IMR-90 (cell line): ENCODE data around the gene PITRM1. TPM values are rescaled to one million over a fixed set of nuclear protein-coding genes. Genes with fewer than 3 reads are reported as not detected.

ENCODE experiments used
- ATAC-seq: fragments of 200-7000 bp; cut with Tn5 transposase; 2 replicates; pipeline ENCODE4 v1.9.1; 2020; ENCODE audit warnings: low read depth, mild to moderate bottlenecking, moderate library complexity
- BruUV-seq: library from RNA; stranded (reverse); fragments of 400-500 nt; replicated peaks from 2 replicates; lab custom pipeline; 2021; lab: Mats Ljungman, UMichigan
- CTCF ChIA-PET: fragments of 300-600 bp; formaldehyde crosslinking; extraction: SDS; loops from one replicate; lab custom pipeline; 2021; ENCODE audit warnings: antibody characterized with exemption; lab: Yijun Ruan, JAX
- POLR2A ChIA-PET: fragments of 300-600 bp; sonication (Branson Sonifier 250); formaldehyde crosslinking; loops from one replicate; lab custom pipeline; 2022; ENCODE audit warnings: antibody characterized with exemption; ENCODE audit not compliant: unreplicated experiment; lab: Charles Lee
- DNase-seq: peaks from one replicate; pipeline ENCODE4 v3.0.0; 2013
- H2AFZ ChIP-seq: replicated peaks from 2 replicates; pipeline ENCODE3; 2013; ENCODE audit warnings: low read length, mild to moderate bottlenecking; ENCODE audit not compliant: poor library complexity
- H2AK5ac ChIP-seq: 2 replicates; pipeline ENCODE4 v1.6.1; 2013; ENCODE audit warnings: low read depth, low read length, inconsistent platforms
- H2AK9ac ChIP-seq: replicated peaks from 2 replicates; pipeline ENCODE3; 2013; ENCODE audit warnings: mild to moderate bottlenecking, low read depth, low read length, moderate library complexity; ENCODE audit not compliant: poor library complexity
- H2BK120ac ChIP-seq: 2 replicates; pipeline ENCODE4 v1.6.1; 2013; ENCODE audit warnings: low read depth, low read length, inconsistent platforms
- H2BK15ac ChIP-seq: 3 replicates; pipeline ENCODE4 v1.6.1; 2013; ENCODE audit warnings: low read depth, low read length, inconsistent platforms
- H2BK20ac ChIP-seq: 2 replicates; pipeline ENCODE4 v1.6.1; 2013; ENCODE audit warnings: low read depth, mild to moderate bottlenecking, inconsistent platforms, low read length, moderate library complexity
- H2BK5ac ChIP-seq: 2 replicates; pipeline ENCODE4 v1.6.1; 2013; ENCODE audit warnings: mild to moderate bottlenecking, low read depth, low read length, inconsistent platforms; ENCODE audit not compliant: poor library complexity, severe bottlenecking
- H3K14ac ChIP-seq: replicated peaks from 2 replicates; pipeline ENCODE4 v1.6.1; 2013; ENCODE audit warnings: low read depth, low read length, inconsistent platforms
- H3K18ac ChIP-seq: 2 replicates; pipeline ENCODE4 v1.6.1; 2013; ENCODE audit warnings: low read depth, low read length, control low read depth
- H3K23ac ChIP-seq: 2 replicates; pipeline ENCODE4 v1.6.1; 2013; ENCODE audit warnings: low read depth, low read length, inconsistent platforms
- H3K27ac ChIP-seq: 2 replicates; pipeline ENCODE4 v1.5.1; 2013; ENCODE audit warnings: mild to moderate bottlenecking, control low read depth, low read length; ENCODE audit not compliant: insufficient read depth
- H3K27me3 ChIP-seq: 2 replicates; pipeline ENCODE4 v1.6.1; 2013; ENCODE audit warnings: low read length; ENCODE audit not compliant: control insufficient read depth, insufficient read depth
- H3K36me3 ChIP-seq: 2 replicates; pipeline ENCODE4 v1.6.1; 2013; ENCODE audit warnings: low read length, mixed read lengths; ENCODE audit not compliant: control insufficient read depth, insufficient read depth
- H3K4ac ChIP-seq: 2 replicates; pipeline ENCODE4 v1.6.1; 2013; ENCODE audit warnings: low read depth, low read length, inconsistent platforms
- H3K4me1 ChIP-seq: 2 replicates; pipeline ENCODE4 v1.6.1; 2013; ENCODE audit warnings: low read length, mixed read lengths; ENCODE audit not compliant: control insufficient read depth, insufficient read depth
- H3K4me2 ChIP-seq: 2 replicates; pipeline ENCODE4 v1.6.1; 2013; ENCODE audit warnings: low read depth, mild to moderate bottlenecking, control low read depth, low read length, moderate library complexity
- H3K4me3 ChIP-seq: 2 replicates; pipeline ENCODE4 v1.5.1; 2013; ENCODE audit warnings: low read depth, mild to moderate bottlenecking, control low read depth, low read length, moderate library complexity; ENCODE audit not compliant: insufficient read depth
- H3K56ac ChIP-seq: 2 replicates; pipeline ENCODE4 v1.6.1; 2013; ENCODE audit warnings: low read length, inconsistent platforms; ENCODE audit not compliant: insufficient read depth; ENCODE audit errors: extremely low read depth
- H3K79me1 ChIP-seq, 2 experiments: 2 replicates each; pipeline ENCODE4 v1.6.1; 2013; ENCODE audit warnings: low read length in 2 of 2, inconsistent platforms in 1 of 2, low read depth in 1 of 2
- H3K9ac ChIP-seq: 2 replicates; pipeline ENCODE4 v1.6.1; 2013; ENCODE audit warnings: low read depth, low read length, control low read depth
- H3K9me1 ChIP-seq: 2 replicates; pipeline ENCODE4 v1.6.1; 2013; ENCODE audit warnings: low read length, inconsistent platforms; ENCODE audit not compliant: insufficient read depth
- H3K9me3 ChIP-seq: 2 replicates; pipeline ENCODE4 v1.6.1; 2013; ENCODE audit warnings: low read length; ENCODE audit not compliant: control insufficient read depth, insufficient read depth
- H4K20me1 ChIP-seq: 2 replicates; pipeline ENCODE4 v1.6.1; 2013; ENCODE audit warnings: low read length, inconsistent platforms; ENCODE audit not compliant: insufficient read depth
- H4K5ac ChIP-seq: 2 replicates; pipeline ENCODE4 v1.6.1; 2013; ENCODE audit warnings: mild to moderate bottlenecking, low read depth, low read length, control low read depth
- H4K8ac ChIP-seq, 2 experiments: 2 replicates each; pipeline ENCODE4 v1.6.1; 2013; ENCODE audit warnings: low read depth in 2 of 2, low read length in 2 of 2, control low read depth in 1 of 2, inconsistent platforms in 1 of 2
- H4K91ac ChIP-seq: 2 replicates; pipeline ENCODE4 v1.6.1; 2013; ENCODE audit warnings: low read depth, low read length, inconsistent platforms; ENCODE audit not compliant: insufficient read depth
- CEBPB ChIP-seq: IDR thresholded peaks from 2 replicates; pipeline ENCODE4 v1.6.1; 2012; ENCODE audit warnings: low read depth, low read length, improper control_type of control experiment
- MAZ ChIP-seq: IDR thresholded peaks from 2 replicates; pipeline ENCODE4 v1.6.1; 2012; ENCODE audit warnings: low read depth, mild to moderate bottlenecking, low read length, improper control_type of control experiment, moderate library complexity, borderline replicate concordance
- MXI1 ChIP-seq: IDR thresholded peaks from 2 replicates; pipeline ENCODE4 v1.6.1; 2012; ENCODE audit warnings: low read depth, mild to moderate bottlenecking, low read length, moderate library complexity, borderline replicate concordance
- SMC3 ChIP-seq: fragments of 150-350 bp; IDR thresholded peaks from 2 replicates; pipeline ENCODE4 v1.6.1; 2016; ENCODE audit warnings: low read depth, mild to moderate bottlenecking, antibody characterized with exemption, low read length, moderate library complexity
- WGBS, 2 experiments: methylation state at CpG; one replicate each; pipeline versions ENCODE4 v1.1.5 to v1.1.7; 2013; ENCODE audit warnings: missing lambda C conversion rate in 2 of 2; ENCODE audit not compliant: insufficient read length in 1 of 2; ENCODE audit errors: extremely low coverage in 2 of 2; 5-methylcytosine and 5-hydroxymethylcytosine counted together
- dilution Hi-C: fragments of 300-500 bp; cut with HindIII; formaldehyde crosslinking; loops from one replicate; pipeline ENCODE4 v1.14.3; 2018; ENCODE audit warnings: low sequenced_read_pairs; ENCODE audit not compliant: unreplicated experiment
- in situ Hi-C: fragments of 300-500 bp; cut with MboI; formaldehyde crosslinking; loops from 3 replicates; pipeline ENCODE4 v1.14.3; 2019; ENCODE audit warnings: low sequenced_read_pairs, inconsistent platforms, mixed read lengths
- intact Hi-C: fragments of 100-400 bp; cut with micrococcal nuclease; formaldehyde crosslinking; loops from 2 replicates; pipeline ENCODE4 v1.10.0; 2022
- polyA plus RNA-seq, 3 experiments: library from polyadenylated mRNA; depleted of rRNA; stranded (reverse); fragments of >200 nt; gene quantifications; 2 replicates each; pipeline ENCODE4 v1.2.3, GENCODE V29; 2012; ENCODE audit warnings: low replicate concordance in 1 of 3
- total RNA-seq: library from RNA; depleted of rRNA; stranded (reverse); fragments of >200 nt; gene quantifications from 2 replicates; pipeline ENCODE4 v1.2.3, GENCODE V29; 2012

The PITRM1 gene
- total and polyA plus RNA-seq, 2 of the 4 experiments (the other 2 are of a cell fraction) = 97.1 to 124 TPM

DNA sequence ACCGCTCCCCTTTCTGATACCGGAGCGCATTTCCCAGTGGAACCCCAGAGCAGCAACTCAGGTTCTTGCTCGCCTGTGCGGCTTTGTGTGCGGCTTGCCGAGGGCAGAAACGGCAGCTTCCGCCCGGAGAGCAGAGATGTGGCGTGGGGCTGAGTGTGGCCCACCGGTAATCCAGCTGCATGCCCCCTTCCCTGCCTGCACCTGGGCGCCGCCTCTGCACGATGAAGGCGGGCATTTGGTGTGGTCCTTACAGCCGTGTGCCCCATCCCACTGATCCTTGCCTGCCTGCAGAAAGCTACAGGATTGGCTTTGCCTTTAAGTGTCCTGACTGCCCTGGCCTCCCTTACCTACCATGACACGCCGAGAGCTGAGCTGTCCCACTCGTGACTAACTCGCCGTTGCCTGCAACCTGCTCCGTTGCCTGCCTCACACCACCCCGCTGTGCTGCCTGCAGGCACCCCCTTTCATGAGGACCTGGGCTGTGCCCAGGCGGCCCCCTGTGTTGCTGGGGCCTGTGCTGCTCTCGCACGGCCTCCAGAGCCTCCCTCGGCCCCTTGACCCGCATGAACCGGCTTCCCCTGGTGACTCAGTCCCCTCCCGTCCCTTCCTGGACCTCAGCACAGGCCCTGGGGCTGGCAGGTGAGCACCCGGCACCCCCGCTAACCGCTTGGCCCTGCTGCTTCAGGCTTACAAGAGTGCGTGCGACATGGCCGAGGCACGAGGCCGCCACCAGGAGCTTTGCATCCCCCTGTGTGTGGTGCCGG lies 48.0 kb downstream of the PITRM1 start:
- Histone ChIP-seq H3K9me1 (peaks cover 11% of the 10 kb centered on the region; the same call in 1 of the 2 replicates), H2AK9ac (no peak overlapping the region), H3K79me1 (peaks cover 22 to 61% of the 10 kb centered on the region in 2 experiments), H2BK15ac (no peak overlapping the region), H3K56ac (no peak overlapping the region), H3K18ac (no peak overlapping the region), H3K9ac (no peak overlapping the region), H3K4me2 (no peak overlapping the region), H2BK20ac (no peak overlapping the region), H3K27me3 (no peaks in the 10 kb centered on the region), H4K91ac (no peak overlapping the region), H3K27ac (no peak overlapping the region), H2AFZ (no peak overlapping the region), H3K36me3 (peaks cover 85% of the 10 kb centered on the region), H3K4me3 (no peak overlapping the region), H4K8ac (no peak overlapping the region), H3K23ac (no peak overlapping the region), H2BK5ac (no peak overlapping the region), H4K20me1 (peaks cover 36% of the 10 kb centered on the region), H3K9me3 (no peaks in the 10 kb centered on the region), H2BK120ac (no peak overlapping the region), H3K4me1 (no peaks in the 10 kb centered on the region), H2AK5ac (no peak overlapping the region), H3K14ac (no peak overlapping the region), H4K5ac (no peak overlapping the region), H3K4ac (no peak overlapping the region)
- no TSS peak for BruUV-seq
- no peak for TF ChIP-seq SMC3
- TF ChIP-seq MAZ = no peak
- no peak for TF ChIP-seq MXI1
- no peak for TF ChIP-seq CEBPB
- ATAC-seq (no peak), DNase-seq (no peak)
- 90% methylated on average over 31 of the region's 40 CpGs; no CpG with 5 or more reads in 1 of the 2 experiments for WGBS, 2 experiments
- dilution Hi-C loops (no loop called here), in situ Hi-C loops (no loop called here), intact Hi-C loops (no loop called here)
- POLR2A ChIA-PET = no interaction called here
- CTCF ChIA-PET = no interaction called here
